GM23338 (cell line): ENCODE results near the gene ITGAL. TPM values are rescaled to one million over a fixed set of nuclear protein-coding genes. Genes with fewer than 3 reads are reported as not detected.

Experiments used
- ATAC-seq: fragments of 200-7000 bp; cut with Tn5 transposase; 3 replicates; pipeline ENCODE4 v1.9.1; 2020
- DNase-seq: peaks from one replicate; pipeline ENCODE4 v3.0.0-alpha.2; 2015; ENCODE audit warnings: low spot score
- H2AFZ ChIP-seq: fragments of 200-600 bp; sonication (generic); 2 replicates; pipeline ENCODE4 v1.8.0; 2016; ENCODE audit warnings: antibody characterized with exemption, mild to moderate bottlenecking, moderate library complexity
- H3F3A ChIP-seq: fragments of 200-600 bp; sonication (generic); replicated peaks from 2 replicates; pipeline ENCODE4 v1.8.0; 2017; ENCODE audit warnings: antibody characterized with exemption, mixed run types, low read depth
- H3K27ac ChIP-seq: fragments of 200-600 bp; sonication (generic); 2 replicates; pipeline ENCODE4 v1.6.1; 2016; ENCODE audit warnings: low read depth
- H3K27me3 ChIP-seq: fragments of 200-600 bp; sonication (generic); 2 replicates; pipeline ENCODE4 v1.8.0; 2016; ENCODE audit warnings: mild to moderate bottlenecking, mixed run types, moderate library complexity; ENCODE audit not compliant: insufficient read depth
- H3K36me3 ChIP-seq: fragments of 200-600 bp; sonication (generic); 2 replicates; pipeline ENCODE4 v1.8.0; 2016; ENCODE audit warnings: mild to moderate bottlenecking; ENCODE audit not compliant: insufficient read depth
- H3K4me1 ChIP-seq: fragments of 200-600 bp; sonication (generic); 2 replicates; pipeline ENCODE4 v1.8.0; 2016; ENCODE audit warnings: mild to moderate bottlenecking, moderate library complexity; ENCODE audit not compliant: insufficient read depth
- H3K4me2 ChIP-seq: fragments of 200-600 bp; sonication (generic); 2 replicates; pipeline ENCODE4 v1.7.1; 2017; ENCODE audit warnings: mixed run types
- H3K4me3 ChIP-seq: fragments of 200-600 bp; sonication (generic); 2 replicates; pipeline ENCODE4 v1.6.1; 2016; ENCODE audit warnings: mixed run types
- H3K79me2 ChIP-seq: fragments of 200-600 bp; sonication (generic); replicated peaks from 2 replicates; pipeline ENCODE4 v1.8.0; 2017; ENCODE audit warnings: mild to moderate bottlenecking; ENCODE audit not compliant: insufficient read depth
- H3K9me2 ChIP-seq: fragments of 200-600 bp; sonication (generic); 2 replicates; pipeline ENCODE4 v1.8.0; 2017; ENCODE audit not compliant: insufficient read depth
- H4K20me1 ChIP-seq: fragments of 200-600 bp; sonication (generic); replicated peaks from 2 replicates; pipeline ENCODE4 v1.8.0; 2017; ENCODE audit warnings: mild to moderate bottlenecking; ENCODE audit not compliant: insufficient read depth
- H3K27ac Mint-ChIP-seq: 2 replicates; pipeline ENCODE4 v1.8.0; 2020; ENCODE audit warnings: inconsistent platforms, mild to moderate bottlenecking, moderate library complexity, mixed read lengths
- H3K27me3 Mint-ChIP-seq: 3 replicates; pipeline ENCODE4 v1.8.0; 2022; ENCODE audit warnings: low read depth, mild to moderate bottlenecking, moderate library complexity, mixed read lengths, inconsistent platforms; ENCODE audit not compliant: insufficient read depth, poor library complexity
- H3K36me3 Mint-ChIP-seq: 3 replicates; pipeline ENCODE4 v1.8.0; 2021; ENCODE audit warnings: low read depth, mild to moderate bottlenecking, inconsistent platforms, moderate library complexity, mixed read lengths
- H3K4me1 Mint-ChIP-seq: 3 replicates; pipeline ENCODE4 v1.8.0; 2020; ENCODE audit warnings: mild to moderate bottlenecking, inconsistent platforms, mixed read lengths
- H3K4me3 Mint-ChIP-seq: 3 replicates; pipeline ENCODE4 v1.8.0; 2021; ENCODE audit warnings: moderate library complexity, mild to moderate bottlenecking, inconsistent platforms, mixed read lengths
- H3K9me3 Mint-ChIP-seq: 3 replicates; pipeline ENCODE4 v1.8.0; 2020; ENCODE audit warnings: moderate library complexity, mild to moderate bottlenecking, inconsistent platforms, mixed read lengths
- CTCF ChIP-seq, 2 experiments: fragments of 200-600 bp in 1 of 2; sonication (generic) in 1 of 2; conservative IDR thresholded peaks; 2 replicates each; pipeline versions ENCODE4 v1.5.1 to v1.6.1; 2016 to 2017; ENCODE audit warnings: antibody characterized with exemption in 2 of 2, low read depth in 2 of 2, mild to moderate bottlenecking in 2 of 2, moderate library complexity in 1 of 2
- ETS1 ChIP-seq: IDR thresholded peaks from 2 replicates; pipeline ENCODE4 v1.6.1; 2016; ENCODE audit warnings: antibody characterized with exemption
- EZH2phosphoT487 ChIP-seq: fragments of 200-600 bp; sonication (generic); IDR thresholded peaks from one replicate; pipeline ENCODE4 v1.8.1; 2018; ENCODE audit warnings: antibody characterized with exemption; ENCODE audit not compliant: unreplicated experiment
- JUNB ChIP-seq: IDR thresholded peaks from one replicate; pipeline ENCODE4 v1.6.1; 2016; ENCODE audit warnings: antibody characterized with exemption; ENCODE audit not compliant: unreplicated experiment
- NANOG ChIP-seq: IDR thresholded peaks from 2 replicates; pipeline ENCODE4 v1.6.1; 2016; ENCODE audit warnings: antibody characterized with exemption, borderline replicate concordance
- POLR2AphosphoS5 ChIP-seq: IDR thresholded peaks from 2 replicates; pipeline ENCODE4 v1.6.1; 2016; ENCODE audit warnings: antibody characterized with exemption, low read depth
- STAT1 ChIP-seq: IDR thresholded peaks from one replicate; pipeline ENCODE4 v1.6.1; 2016; ENCODE audit warnings: antibody characterized with exemption; ENCODE audit not compliant: unreplicated experiment
- ZNF462 ChIP-seq: fragments of 250-450 bp; sonication (Bioruptor Pico); IDR thresholded peaks from 2 replicates; pipeline ENCODE4 v1.5.0; 2020; ENCODE audit warnings: mild to moderate bottlenecking, moderate library complexity
- polyA plus RNA-seq: library from polyadenylated mRNA; unstranded; fragments of >200 nt; fragmentation: Nextera tagmentation; extraction: Ambion mirVana; gene quantifications from 2 replicates; pipeline ENCODE4 v1.2.1, GENCODE V29; 2016
- total RNA-seq: library from RNA; depleted of rRNA; stranded (reverse); fragments of >200 nt; shearing (Covaris generic); gene quantifications from 2 replicates; pipeline ENCODE4 v1.2.3, GENCODE V29; 2014

Gene ITGAL
- total and polyA plus RNA-seq, 2 experiments from 2014 or later, result 0.05 to 0.07 TPM

- peak overlapping the region; percentile 94 for H3K27ac ChIP-seq
- no peaks in the 10 kb centered on the region; the same call in 1 of the 2 replicates for H3K36me3 ChIP-seq
These were observed 86.3 kb downstream of the ITGAL start for GRCh38 chr16:30558789-30559377.

More at GRCh38 chr16:30558789-30559377, 86.3 kb downstream of the ITGAL start:
- Mint-ChIP-seq H3K27ac (peak overlapping the region; percentile 94), H3K9me3 (no peaks in the 10 kb centered on the region; the same call in 2 of the 3 replicates), H3K27me3 (peaks cover 28% of the 10 kb centered on the region), H3K4me1 (peaks cover 22% of the 10 kb centered on the region), H3K36me3 (peaks cover 12% of the 10 kb centered on the region), H3K4me3 (peak overlapping the region; percentile 81)
- peak overlapping the region; percentile 91 for H3K4me3 ChIP-seq
- H3K79me2 ChIP-seq, result peaks cover 3% of the 10 kb centered on the region; the same call in 1 of the 2 replicates
- H3K4me1 ChIP-seq, result peaks cover 21% of the 10 kb centered on the region
- TF ChIP-seq JUNB (no peak), CTCF (conservative IDR thresholded peaks at IDR 0.05; ENCODE audit: low read depth in 2 of 2) (no peak), EZH2phosphoT487 (no peak), POLR2AphosphoS5 (no peak), ETS1 (no peak), NANOG (no peak), ZNF462 (no peak), STAT1 (no peak)
- 0 out of 2 replicates have a peak, but pooled peaks cover 17% of the 10 kb centered on the region for H3F3A ChIP-seq
- H3K9me2 ChIP-seq, result 0 out of 2 replicates have a peak, but pooled peaks cover 3% of the 10 kb centered on the region
- no peaks in the 10 kb centered on the region for H4K20me1 ChIP-seq
- H3K27me3 ChIP-seq, result no peaks in the 10 kb centered on the region
- peak overlapping the region; percentile 24; the same call in 1 of the 2 replicates for H2AFZ ChIP-seq
- peak overlapping the region; percentile 88 for H3K4me2 ChIP-seq
- DNase-seq (no peak), ATAC-seq (no peak)
